PC-9 (cell line): Measurements from ENCODE around the gene SPG21.

Source experiments
- EZH2 ChIP-seq: fragments of 200-600 bp; sonication (generic); IDR thresholded peaks from 2 replicates; pipeline ENCODE4 v1.8.0; 2017; ENCODE audit warnings: antibody characterized with exemption, low read depth
- TF ChIP-seq, protein P1 (sequence below): fragments of 200-600 bp; sonication (generic); conservative IDR thresholded peaks from 2 replicates; pipeline ENCODE4 v1.6.1; 2017; ENCODE audit warnings: mixed run types, antibody characterized with exemption, mild to moderate bottlenecking, moderate library complexity

DNA sequence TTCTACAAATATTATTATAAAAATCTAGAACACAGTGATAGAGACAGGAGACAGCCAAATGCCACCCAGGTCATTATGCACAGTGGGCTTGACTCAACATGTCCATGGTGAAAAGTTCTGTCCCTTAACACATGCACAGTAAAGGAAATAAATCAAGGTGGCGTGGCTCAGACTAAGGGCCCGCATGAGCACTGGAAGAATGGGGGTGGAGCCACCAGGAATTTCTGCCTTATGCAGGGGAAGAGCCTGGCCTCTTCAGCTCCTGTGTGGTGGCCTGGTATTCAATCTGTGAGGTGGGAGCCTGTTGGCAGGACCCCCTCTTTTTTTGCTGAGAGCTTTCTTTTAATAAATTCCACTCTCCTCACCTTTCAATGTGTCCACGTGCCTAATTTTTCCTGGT lies 17.2 kb upstream of the SPG21 start:
- TF ChIP-seq, protein P1, sequence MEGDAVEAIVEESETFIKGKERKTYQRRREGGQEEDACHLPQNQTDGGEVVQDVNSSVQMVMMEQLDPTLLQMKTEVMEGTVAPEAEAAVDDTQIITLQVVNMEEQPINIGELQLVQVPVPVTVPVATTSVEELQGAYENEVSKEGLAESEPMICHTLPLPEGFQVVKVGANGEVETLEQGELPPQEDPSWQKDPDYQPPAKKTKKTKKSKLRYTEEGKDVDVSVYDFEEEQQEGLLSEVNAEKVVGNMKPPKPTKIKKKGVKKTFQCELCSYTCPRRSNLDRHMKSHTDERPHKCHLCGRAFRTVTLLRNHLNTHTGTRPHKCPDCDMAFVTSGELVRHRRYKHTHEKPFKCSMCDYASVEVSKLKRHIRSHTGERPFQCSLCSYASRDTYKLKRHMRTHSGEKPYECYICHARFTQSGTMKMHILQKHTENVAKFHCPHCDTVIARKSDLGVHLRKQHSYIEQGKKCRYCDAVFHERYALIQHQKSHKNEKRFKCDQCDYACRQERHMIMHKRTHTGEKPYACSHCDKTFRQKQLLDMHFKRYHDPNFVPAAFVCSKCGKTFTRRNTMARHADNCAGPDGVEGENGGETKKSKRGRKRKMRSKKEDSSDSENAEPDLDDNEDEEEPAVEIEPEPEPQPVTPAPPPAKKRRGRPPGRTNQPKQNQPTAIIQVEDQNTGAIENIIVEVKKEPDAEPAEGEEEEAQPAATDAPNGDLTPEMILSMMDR = no peak
- TF ChIP-seq EZH2 = no peak
